ENCODE data around the gene CORO1C.

Gene CORO1C

DNA sequence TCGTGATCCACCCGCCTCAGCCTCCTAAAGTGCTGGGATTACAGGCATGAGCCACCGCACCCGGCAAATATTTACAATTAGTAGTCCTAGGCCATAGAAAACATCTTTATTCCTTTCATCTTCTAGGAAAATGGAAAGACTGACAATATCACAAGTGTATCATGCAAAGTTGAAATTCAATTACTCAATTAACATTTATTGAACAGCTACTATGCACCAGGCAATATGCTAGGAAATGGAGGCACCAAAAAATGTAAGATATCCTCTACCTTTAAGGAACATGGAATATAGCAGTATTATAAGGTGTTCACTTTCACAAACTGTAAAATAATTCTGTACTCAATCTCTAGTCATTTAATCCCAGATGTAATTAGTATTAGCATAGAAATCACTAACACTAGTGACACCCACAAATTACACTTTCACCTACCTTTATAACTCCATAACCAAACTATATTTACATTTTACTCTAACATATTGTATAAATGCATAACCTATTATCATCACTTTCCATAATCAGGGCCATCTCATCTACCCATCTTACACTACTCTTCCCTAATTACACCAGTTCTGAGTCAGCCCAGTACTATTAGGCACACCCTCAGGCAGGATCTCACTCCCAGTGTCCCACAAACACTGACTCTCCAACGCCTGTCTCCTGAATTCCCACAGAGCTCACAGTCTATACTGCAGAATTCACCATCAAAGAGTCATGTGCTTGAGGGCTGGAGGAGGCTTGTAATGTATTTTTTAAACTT is 10.4 kb downstream of the CORO1C start:
- TF ChIP-seq, protein P1, sequence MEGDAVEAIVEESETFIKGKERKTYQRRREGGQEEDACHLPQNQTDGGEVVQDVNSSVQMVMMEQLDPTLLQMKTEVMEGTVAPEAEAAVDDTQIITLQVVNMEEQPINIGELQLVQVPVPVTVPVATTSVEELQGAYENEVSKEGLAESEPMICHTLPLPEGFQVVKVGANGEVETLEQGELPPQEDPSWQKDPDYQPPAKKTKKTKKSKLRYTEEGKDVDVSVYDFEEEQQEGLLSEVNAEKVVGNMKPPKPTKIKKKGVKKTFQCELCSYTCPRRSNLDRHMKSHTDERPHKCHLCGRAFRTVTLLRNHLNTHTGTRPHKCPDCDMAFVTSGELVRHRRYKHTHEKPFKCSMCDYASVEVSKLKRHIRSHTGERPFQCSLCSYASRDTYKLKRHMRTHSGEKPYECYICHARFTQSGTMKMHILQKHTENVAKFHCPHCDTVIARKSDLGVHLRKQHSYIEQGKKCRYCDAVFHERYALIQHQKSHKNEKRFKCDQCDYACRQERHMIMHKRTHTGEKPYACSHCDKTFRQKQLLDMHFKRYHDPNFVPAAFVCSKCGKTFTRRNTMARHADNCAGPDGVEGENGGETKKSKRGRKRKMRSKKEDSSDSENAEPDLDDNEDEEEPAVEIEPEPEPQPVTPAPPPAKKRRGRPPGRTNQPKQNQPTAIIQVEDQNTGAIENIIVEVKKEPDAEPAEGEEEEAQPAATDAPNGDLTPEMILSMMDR (IDR thresholded peaks at IDR 0.05; ENCODE audit: insufficient read depth, low read length, poor library complexity, severe bottlenecking): no peak
- H3K36me3 ChIP-seq (ENCODE audit: control insufficient read depth, insufficient read depth, low read length): peaks cover 1% of the 10 kb centered on the region
- no peaks in the 10 kb centered on the region for H3K27me3 ChIP-seq (replicated peaks; ENCODE audit: control insufficient read depth, insufficient read depth, low read length)
- H3K4me3 ChIP-seq (replicated peaks; ENCODE audit: low read depth, low read length): no peak overlapping the region
- DNase-seq (ENCODE audit: extremely low read depth, insufficient read length): no peak

GRCh38 chr12:108717243-108717642 is 14.1 kb downstream of the CORO1C start:
- peaks cover 1% of the 10 kb centered on the region for H3K36me3 ChIP-seq (ENCODE audit: control insufficient read depth, insufficient read depth, low read length)
- H3K27me3 ChIP-seq (replicated peaks; ENCODE audit: control insufficient read depth, insufficient read depth, low read length): no peaks in the 10 kb centered on the region
- TF ChIP-seq, protein P1 (IDR thresholded peaks at IDR 0.05; ENCODE audit: insufficient read depth, low read length, poor library complexity, severe bottlenecking): no peak
- no peak for DNase-seq (ENCODE audit: extremely low read depth, insufficient read length)
- H3K4me3 ChIP-seq (replicated peaks; ENCODE audit: low read depth, low read length): no peak overlapping the region

DNA sequence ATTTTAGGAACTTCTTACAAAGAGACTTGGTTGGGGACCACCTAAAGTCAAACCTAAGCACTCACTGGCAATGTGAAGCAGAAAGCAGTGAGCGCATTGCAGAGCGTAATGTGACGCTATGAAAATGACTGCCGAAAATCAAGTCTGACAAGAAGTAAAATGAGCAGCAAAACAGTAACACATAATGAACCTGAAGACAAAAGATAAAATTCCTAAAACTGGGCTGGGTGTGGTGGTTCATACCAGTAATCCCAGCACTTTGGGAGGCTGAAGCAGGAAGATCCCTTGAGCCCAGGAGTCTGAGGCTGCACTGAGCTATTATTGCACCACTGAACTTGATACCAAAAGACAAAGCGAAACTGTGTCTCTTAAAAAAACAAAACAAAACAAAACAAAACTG is 16.5 kb downstream of the CORO1C start:
- DNase-seq (ENCODE audit: extremely low read depth, insufficient read length): no peak
- H3K27me3 ChIP-seq (replicated peaks; ENCODE audit: control insufficient read depth, insufficient read depth, low read length): no peaks in the 10 kb centered on the region
- peaks cover 1% of the 10 kb centered on the region for H3K36me3 ChIP-seq (ENCODE audit: control insufficient read depth, insufficient read depth, low read length)
- H3K4me3 ChIP-seq (replicated peaks; ENCODE audit: low read depth, low read length): no peak overlapping the region
- TF ChIP-seq, protein P1 (IDR thresholded peaks at IDR 0.05; ENCODE audit: insufficient read depth, low read length, poor library complexity, severe bottlenecking): no peak

GRCh38 chr12:108713471-108713870 is 17.8 kb downstream of the CORO1C start:
- no peak for DNase-seq (ENCODE audit: extremely low read depth, insufficient read length)
- Histone ChIP-seq H3K4me3 (replicated peaks; ENCODE audit: low read depth, low read length) (no peak overlapping the region), H3K36me3 (ENCODE audit: control insufficient read depth, insufficient read depth, low read length) (peaks cover 1% of the 10 kb centered on the region), H3K27me3 (replicated peaks; ENCODE audit: control insufficient read depth, insufficient read depth, low read length) (no peaks in the 10 kb centered on the region)
- TF ChIP-seq, protein P1 (IDR thresholded peaks at IDR 0.05; ENCODE audit: insufficient read depth, low read length, poor library complexity, severe bottlenecking): no peak

DNA sequence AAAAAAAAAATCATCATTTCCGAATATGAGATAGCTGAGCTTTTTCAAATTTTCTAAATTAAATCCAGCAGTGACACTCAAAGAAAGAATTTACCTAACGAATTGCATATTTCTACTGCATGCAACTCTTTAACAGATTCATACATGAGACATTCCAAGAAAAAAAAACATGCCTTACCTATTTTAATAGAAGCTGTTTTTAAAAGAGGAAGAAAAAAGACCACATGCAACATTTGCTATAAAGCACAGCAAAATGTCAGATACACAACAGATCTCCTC is 18.5 kb downstream of the CORO1C start:
- no peaks in the 10 kb centered on the region for H3K27me3 ChIP-seq (replicated peaks; ENCODE audit: control insufficient read depth, insufficient read depth, low read length)
- H3K36me3 ChIP-seq (ENCODE audit: control insufficient read depth, insufficient read depth, low read length): peaks cover 1% of the 10 kb centered on the region
- DNase-seq (ENCODE audit: extremely low read depth, insufficient read length): no peak
- TF ChIP-seq, protein P1 (IDR thresholded peaks at IDR 0.05; ENCODE audit: insufficient read depth, low read length, poor library complexity, severe bottlenecking): no peak
- H3K4me3 ChIP-seq (replicated peaks; ENCODE audit: low read depth, low read length): no peak overlapping the region
